Measurements from ENCODE around the gene HIPK3.

DNA sequence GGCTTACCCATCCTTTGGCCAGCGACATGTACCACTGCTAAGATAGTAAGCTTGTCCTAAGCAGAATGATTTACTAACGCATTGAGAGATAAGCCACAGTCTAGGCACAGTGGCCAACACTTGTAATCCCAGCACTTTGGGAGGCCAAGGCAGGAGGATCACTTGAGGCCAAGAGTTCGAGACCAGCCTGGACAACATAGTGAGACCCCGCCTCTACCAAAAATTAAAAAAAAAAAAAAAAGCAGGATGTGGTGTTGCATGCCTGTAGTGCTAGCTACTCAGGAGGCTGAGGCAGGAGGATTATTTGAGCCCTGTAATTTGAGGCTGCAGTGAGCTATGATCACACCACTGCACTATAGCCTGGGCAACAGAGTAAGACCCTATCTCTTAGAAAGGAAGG lies 93.1 kb downstream of the HIPK3 start:
- TF ChIP-seq POU2F2 (IDR thresholded peaks at IDR 0.05; ENCODE audit: low read depth, low read length) (no peak), POLR2A (IDR thresholded peaks at IDR 0.05; ENCODE audit: low read depth, low read length) (no peak), TAF1 (IDR thresholded peaks at IDR 0.05; ENCODE audit: low read depth, low read length) (no peak), POLR2AphosphoS5 (IDR thresholded peaks at IDR 0.05; ENCODE audit: low read depth, low read length) (no peak)

Measured in GM12891 (cell line).